Sigmoid colon (tissue), 4 donors: ENCODE measurements around the gene GAN.

Experiments used
- EP300 ChIP-seq, 4 donors: sonication (generic); formaldehyde crosslinking; IDR thresholded peaks; one replicate each; pipeline ENCODE4 v1.6.1; 2017; ENCODE audit warnings: antibody characterized with exemption in 4 of 4
- POLR2A ChIP-seq, 2 donors: fragments of 450-650 bp; IDR thresholded peaks; one replicate each; pipeline ENCODE4 v1.6.1; 2016; ENCODE audit warnings: antibody characterized with exemption in 2 of 2, mild to moderate bottlenecking in 2 of 2, moderate library complexity in 2 of 2
- TF ChIP-seq, protein P1 (sequence below), 4 experiments: fragments of 450-650 bp in 3 of 4; fragments of 200-600 bp in 1 of 4; IDR thresholded peaks; one replicate each; pipeline ENCODE4 v1.5.1; 2016 to 2019; ENCODE audit warnings: antibody characterized with exemption in 4 of 4, mild to moderate bottlenecking in 3 of 4, moderate library complexity in 2 of 4

DNA sequence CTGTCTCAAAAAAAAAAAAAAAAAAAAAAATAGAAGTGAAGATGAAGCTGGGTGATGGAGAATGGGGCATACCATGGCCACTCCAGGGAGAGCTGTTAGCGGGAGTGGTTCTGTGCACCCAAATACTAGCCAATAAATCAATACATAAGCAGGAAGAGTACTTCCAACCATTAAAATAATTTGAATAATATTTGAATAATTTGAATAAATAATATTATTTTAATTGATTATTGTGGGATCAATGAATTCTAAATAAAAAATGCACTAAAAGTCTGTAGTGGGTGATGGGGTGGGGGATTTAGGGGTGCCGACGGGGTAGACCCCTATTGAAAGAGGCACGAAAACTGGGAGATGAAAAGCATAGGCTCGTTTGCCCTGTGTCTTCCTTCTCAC is 88.4 kb downstream of the GAN start:
- TF ChIP-seq, protein P1, sequence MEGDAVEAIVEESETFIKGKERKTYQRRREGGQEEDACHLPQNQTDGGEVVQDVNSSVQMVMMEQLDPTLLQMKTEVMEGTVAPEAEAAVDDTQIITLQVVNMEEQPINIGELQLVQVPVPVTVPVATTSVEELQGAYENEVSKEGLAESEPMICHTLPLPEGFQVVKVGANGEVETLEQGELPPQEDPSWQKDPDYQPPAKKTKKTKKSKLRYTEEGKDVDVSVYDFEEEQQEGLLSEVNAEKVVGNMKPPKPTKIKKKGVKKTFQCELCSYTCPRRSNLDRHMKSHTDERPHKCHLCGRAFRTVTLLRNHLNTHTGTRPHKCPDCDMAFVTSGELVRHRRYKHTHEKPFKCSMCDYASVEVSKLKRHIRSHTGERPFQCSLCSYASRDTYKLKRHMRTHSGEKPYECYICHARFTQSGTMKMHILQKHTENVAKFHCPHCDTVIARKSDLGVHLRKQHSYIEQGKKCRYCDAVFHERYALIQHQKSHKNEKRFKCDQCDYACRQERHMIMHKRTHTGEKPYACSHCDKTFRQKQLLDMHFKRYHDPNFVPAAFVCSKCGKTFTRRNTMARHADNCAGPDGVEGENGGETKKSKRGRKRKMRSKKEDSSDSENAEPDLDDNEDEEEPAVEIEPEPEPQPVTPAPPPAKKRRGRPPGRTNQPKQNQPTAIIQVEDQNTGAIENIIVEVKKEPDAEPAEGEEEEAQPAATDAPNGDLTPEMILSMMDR (IDR thresholded peaks at IDR 0.05) = no peak
- no peak for TF ChIP-seq POLR2A (IDR thresholded peaks at IDR 0.05)
- no peak for TF ChIP-seq EP300 (IDR thresholded peaks at IDR 0.05)
